ENCODE measurements around the gene ZBED6. TPM values are rescaled to one million over a fixed set of nuclear protein-coding genes. Genes with fewer than 3 reads are reported as not detected.

The ZBED6 gene
- total RNA-seq, 1 experiment from 2014 or later: 19.9 TPM

DNA sequence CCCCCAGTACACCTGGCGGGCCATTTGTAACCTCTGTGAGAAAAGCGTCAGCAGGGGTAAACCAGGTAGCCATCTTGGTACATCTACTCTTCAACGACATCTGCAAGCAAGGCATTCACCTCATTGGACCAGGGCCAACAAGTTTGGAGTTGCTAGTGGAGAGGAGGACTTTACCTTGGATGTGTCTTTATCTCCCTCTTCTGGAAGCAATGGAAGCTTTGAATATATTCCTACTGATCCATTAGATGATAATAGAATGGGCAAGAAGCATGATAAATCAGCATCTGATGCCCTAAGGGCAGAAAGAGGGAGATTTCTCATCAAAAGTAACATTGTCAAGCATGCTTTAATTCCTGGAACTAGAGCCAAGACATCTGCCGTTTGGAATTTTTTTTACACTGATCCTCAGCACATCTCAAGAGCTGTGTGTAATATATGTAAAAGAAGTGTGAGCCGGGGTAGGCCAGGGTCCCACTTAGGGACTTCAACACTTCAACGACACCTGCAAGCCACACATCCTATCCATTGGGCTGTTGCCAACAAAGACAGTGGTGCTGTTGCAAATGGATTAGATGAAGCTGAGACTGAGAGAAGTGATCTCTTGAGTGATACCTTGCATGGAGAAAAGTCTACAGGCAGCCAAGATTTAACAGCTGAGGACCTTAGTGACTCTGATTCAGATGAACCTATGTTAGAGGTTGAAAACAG is 2.7 kb downstream of the ZBED6 start:
- CTCF ChIA-PET: no interaction called here
- Mint-ChIP-seq H3K36me3 (ENCODE audit: insufficient read depth, unreplicated experiment) (peaks cover 62% of the 10 kb centered on the region), H3K4me3 (ENCODE audit: unreplicated experiment) (no peak overlapping the region), H3K4me1 (ENCODE audit: low read depth, unreplicated experiment) (no peaks in the 10 kb centered on the region), H3K9me3 (ENCODE audit: unreplicated experiment) (no peaks in the 10 kb centered on the region), H3K27ac (ENCODE audit: unreplicated experiment) (no peak overlapping the region), H3K27me3 (ENCODE audit: insufficient read depth, unreplicated experiment) (no peaks in the 10 kb centered on the region)
- H3K27me3 ChIP-seq (replicated peaks; ENCODE audit: control insufficient read depth, insufficient read depth, low read length): no peaks in the 10 kb centered on the region
- POLR2A ChIA-PET: no interaction called here
- TF ChIP-seq, protein P1, sequence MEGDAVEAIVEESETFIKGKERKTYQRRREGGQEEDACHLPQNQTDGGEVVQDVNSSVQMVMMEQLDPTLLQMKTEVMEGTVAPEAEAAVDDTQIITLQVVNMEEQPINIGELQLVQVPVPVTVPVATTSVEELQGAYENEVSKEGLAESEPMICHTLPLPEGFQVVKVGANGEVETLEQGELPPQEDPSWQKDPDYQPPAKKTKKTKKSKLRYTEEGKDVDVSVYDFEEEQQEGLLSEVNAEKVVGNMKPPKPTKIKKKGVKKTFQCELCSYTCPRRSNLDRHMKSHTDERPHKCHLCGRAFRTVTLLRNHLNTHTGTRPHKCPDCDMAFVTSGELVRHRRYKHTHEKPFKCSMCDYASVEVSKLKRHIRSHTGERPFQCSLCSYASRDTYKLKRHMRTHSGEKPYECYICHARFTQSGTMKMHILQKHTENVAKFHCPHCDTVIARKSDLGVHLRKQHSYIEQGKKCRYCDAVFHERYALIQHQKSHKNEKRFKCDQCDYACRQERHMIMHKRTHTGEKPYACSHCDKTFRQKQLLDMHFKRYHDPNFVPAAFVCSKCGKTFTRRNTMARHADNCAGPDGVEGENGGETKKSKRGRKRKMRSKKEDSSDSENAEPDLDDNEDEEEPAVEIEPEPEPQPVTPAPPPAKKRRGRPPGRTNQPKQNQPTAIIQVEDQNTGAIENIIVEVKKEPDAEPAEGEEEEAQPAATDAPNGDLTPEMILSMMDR (IDR thresholded peaks at IDR 0.05; ENCODE audit: insufficient read depth in 1 of 2, low read depth in 1 of 2, low read length in 1 of 2, severe bottlenecking in 1 of 2, unreplicated experiment in 1 of 2): no peak
- DNase-seq: no peak
- peaks cover 4% of the 10 kb centered on the region for H3K36me3 ChIP-seq (ENCODE audit: control insufficient read depth, insufficient read depth, low read length)
- no TSS peak for BruUV-seq (replicated peaks)
- no peak overlapping the region for H3K4me3 ChIP-seq (ENCODE audit: low read depth, low read length)
- H3K4me1 ChIP-seq: peaks cover 12% of the 10 kb centered on the region
- no peaks in the 10 kb centered on the region for H3K9me3 ChIP-seq
- intact Hi-C loops (cut with micrococcal nuclease; ENCODE audit: unreplicated experiment): no loop called here

GRCh38 chr1:203799157-203799556 is 3.7 kb downstream of the ZBED6 start:
- DNase-seq: no peak
- Mint-ChIP-seq H3K4me1 (ENCODE audit: low read depth, unreplicated experiment) (no peaks in the 10 kb centered on the region), H3K4me3 (ENCODE audit: unreplicated experiment) (no peak overlapping the region), H3K27me3 (ENCODE audit: insufficient read depth, unreplicated experiment) (no peaks in the 10 kb centered on the region), H3K36me3 (ENCODE audit: insufficient read depth, unreplicated experiment) (peaks cover 73% of the 10 kb centered on the region), H3K27ac (ENCODE audit: unreplicated experiment) (no peak overlapping the region), H3K9me3 (ENCODE audit: unreplicated experiment) (no peaks in the 10 kb centered on the region)
- H3K9me3 ChIP-seq: no peaks in the 10 kb centered on the region
- ChIA-PET CTCF (no interaction called here), POLR2A (no interaction called here)
- peaks cover 12% of the 10 kb centered on the region for H3K4me1 ChIP-seq
- H3K27me3 ChIP-seq (replicated peaks; ENCODE audit: control insufficient read depth, insufficient read depth, low read length): no peaks in the 10 kb centered on the region
- H3K4me3 ChIP-seq (ENCODE audit: low read depth, low read length): no peak overlapping the region
- TF ChIP-seq, protein P1 (IDR thresholded peaks at IDR 0.05; ENCODE audit: insufficient read depth in 1 of 2, low read depth in 1 of 2, low read length in 1 of 2, severe bottlenecking in 1 of 2, unreplicated experiment in 1 of 2): no peak
- intact Hi-C loops (cut with micrococcal nuclease; ENCODE audit: unreplicated experiment): no loop called here
- H3K36me3 ChIP-seq (ENCODE audit: control insufficient read depth, insufficient read depth, low read length): peaks cover 4% of the 10 kb centered on the region
- no TSS peak for BruUV-seq (replicated peaks)

DNA sequence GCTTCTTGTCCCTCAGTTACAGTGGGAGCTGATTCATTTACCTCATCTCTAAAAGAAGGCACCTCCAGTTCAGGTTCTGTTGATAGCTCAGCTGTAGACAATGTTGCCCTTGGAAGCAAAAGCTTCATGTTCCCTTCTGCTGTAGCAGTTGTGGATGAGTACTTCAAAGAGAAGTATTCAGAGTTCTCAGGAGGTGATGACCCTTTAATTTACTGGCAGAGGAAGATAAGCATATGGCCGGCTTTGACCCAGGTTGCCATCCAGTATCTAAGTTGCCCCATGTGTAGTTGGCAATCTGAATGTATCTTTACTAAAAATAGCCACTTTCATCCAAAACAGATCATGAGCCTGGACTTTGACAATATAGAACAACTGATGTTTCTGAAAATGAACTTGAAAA is 4.5 kb downstream of the ZBED6 start:
- H3K27ac Mint-ChIP-seq (ENCODE audit: unreplicated experiment): no peak overlapping the region
- peaks cover 9% of the 10 kb centered on the region for H3K4me1 ChIP-seq
- H3K9me3 Mint-ChIP-seq (ENCODE audit: unreplicated experiment): no peaks in the 10 kb centered on the region
- H3K4me1 Mint-ChIP-seq (ENCODE audit: low read depth, unreplicated experiment): no peaks in the 10 kb centered on the region
- H3K27me3 ChIP-seq (replicated peaks; ENCODE audit: control insufficient read depth, insufficient read depth, low read length): no peaks in the 10 kb centered on the region
- H3K4me3 ChIP-seq (ENCODE audit: low read depth, low read length): no peak overlapping the region
- H3K36me3 Mint-ChIP-seq (ENCODE audit: insufficient read depth, unreplicated experiment): peaks cover 81% of the 10 kb centered on the region
- TF ChIP-seq, protein P1 (IDR thresholded peaks at IDR 0.05; ENCODE audit: insufficient read depth in 1 of 2, low read depth in 1 of 2, low read length in 1 of 2, severe bottlenecking in 1 of 2, unreplicated experiment in 1 of 2): no peak
- no TSS peak for BruUV-seq (replicated peaks)
- H3K27me3 Mint-ChIP-seq (ENCODE audit: insufficient read depth, unreplicated experiment): no peaks in the 10 kb centered on the region
- peaks cover 4% of the 10 kb centered on the region for H3K36me3 ChIP-seq (ENCODE audit: control insufficient read depth, insufficient read depth, low read length)
- H3K9me3 ChIP-seq: no peaks in the 10 kb centered on the region
- ChIA-PET CTCF (no interaction called here), POLR2A (no interaction called here)
- intact Hi-C loops (cut with micrococcal nuclease; ENCODE audit: unreplicated experiment): no loop called here
- H3K4me3 Mint-ChIP-seq (ENCODE audit: unreplicated experiment): no peak overlapping the region
- no peak for DNase-seq
